Heart left ventricle (tissue), 13 donors: ENCODE data around the gene PLEKHG4.

ENCODE experiments used
- POLR2A ChIP-seq, 2 donors: fragments of 450-650 bp; IDR thresholded peaks; one replicate each; pipeline ENCODE4 v1.6.1; 2017; ENCODE audit warnings: antibody characterized with exemption in 2 of 2, mild to moderate bottlenecking in 2 of 2, moderate library complexity in 2 of 2
- TF ChIP-seq, protein P1 (sequence below), 12 donors: fragments of 200-600 bp; sonication (generic) in 4 of 12; IDR thresholded peaks; one replicate each; pipeline versions ENCODE4 v1.5.0 to v1.8.0; 2018 to 2022; ENCODE audit warnings: antibody characterized with exemption in 12 of 12, mild to moderate bottlenecking in 5 of 12
- donor health status: ischemic (EF 13 %, LVEDD 7.1; RV severe dilation, severe dysfunction).
- donor health status: DM: no; HTN: yes; CAD: no.
- donor health status: DM: no; HTN: no; CAD: no.
- donor health status: ischemic (EF 25% LVEDD 6.9; RV normal size, moderate dysfunction).
- donor health status: ischemic (EF 25% LVEDD 5.7; RV mildly dilated, moderate dysfunction).
- donor health status: ischemic (EF 35%, LVEDD 5.7; RV mildly dilated, moderate dysfunction).
- donor health status: nonischemic (EF 11% LVEDD 7.7; RV severe dilation, severe dysfunction).
- donor health status: DM: yes; HTN: yes; CAD: no.
- donor health status: PGD.
- donor health status: ischemic (EF 29% LVEDD 5.4; RV normal size, mild dysfunction).
- donor health status: nonischemic (EF 23%, LVEDD 6.1; RV moderate dilation, normal function).

DNA sequence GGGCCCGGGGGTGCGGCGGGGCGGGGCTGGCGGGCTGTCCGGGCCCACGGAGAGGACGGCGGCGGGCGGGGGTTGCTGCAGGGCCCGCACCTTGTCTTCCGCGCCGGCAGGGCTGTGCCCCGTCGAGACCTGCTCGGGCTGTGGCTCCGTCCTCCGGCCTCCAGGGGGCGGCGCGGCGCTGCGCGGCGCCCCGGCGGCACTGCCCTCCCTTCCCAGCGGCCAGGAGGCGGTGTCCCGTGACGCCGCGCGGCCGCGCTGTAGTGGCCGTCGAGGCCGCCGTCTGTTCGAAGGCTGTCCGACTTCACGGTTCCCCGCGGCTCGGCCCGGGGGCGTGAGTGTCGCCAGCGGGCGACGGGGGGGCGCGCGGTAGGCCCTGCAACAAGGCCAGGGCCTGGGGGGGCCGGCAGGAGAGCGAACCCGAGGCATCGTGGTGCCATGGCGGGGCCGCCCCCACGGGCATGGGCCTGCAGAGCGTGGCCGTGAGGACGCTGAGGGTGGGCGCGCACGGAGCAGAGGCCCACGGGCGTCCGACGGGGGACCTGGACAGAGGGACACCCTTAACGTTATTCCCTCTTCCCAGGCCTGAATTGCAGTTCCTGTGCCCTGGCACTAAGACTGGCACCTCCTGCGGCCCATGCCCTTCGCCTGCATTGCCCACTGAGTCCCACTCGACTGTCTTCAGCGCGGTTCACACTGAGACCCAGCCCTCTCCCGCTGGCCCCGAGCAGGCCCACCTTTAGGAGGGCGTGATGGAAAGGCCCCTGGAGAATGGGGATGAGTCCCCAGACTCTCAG lies at the start of gene PLEKHG4:
- TF ChIP-seq, protein P1, sequence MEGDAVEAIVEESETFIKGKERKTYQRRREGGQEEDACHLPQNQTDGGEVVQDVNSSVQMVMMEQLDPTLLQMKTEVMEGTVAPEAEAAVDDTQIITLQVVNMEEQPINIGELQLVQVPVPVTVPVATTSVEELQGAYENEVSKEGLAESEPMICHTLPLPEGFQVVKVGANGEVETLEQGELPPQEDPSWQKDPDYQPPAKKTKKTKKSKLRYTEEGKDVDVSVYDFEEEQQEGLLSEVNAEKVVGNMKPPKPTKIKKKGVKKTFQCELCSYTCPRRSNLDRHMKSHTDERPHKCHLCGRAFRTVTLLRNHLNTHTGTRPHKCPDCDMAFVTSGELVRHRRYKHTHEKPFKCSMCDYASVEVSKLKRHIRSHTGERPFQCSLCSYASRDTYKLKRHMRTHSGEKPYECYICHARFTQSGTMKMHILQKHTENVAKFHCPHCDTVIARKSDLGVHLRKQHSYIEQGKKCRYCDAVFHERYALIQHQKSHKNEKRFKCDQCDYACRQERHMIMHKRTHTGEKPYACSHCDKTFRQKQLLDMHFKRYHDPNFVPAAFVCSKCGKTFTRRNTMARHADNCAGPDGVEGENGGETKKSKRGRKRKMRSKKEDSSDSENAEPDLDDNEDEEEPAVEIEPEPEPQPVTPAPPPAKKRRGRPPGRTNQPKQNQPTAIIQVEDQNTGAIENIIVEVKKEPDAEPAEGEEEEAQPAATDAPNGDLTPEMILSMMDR (IDR thresholded peaks at IDR 0.05), result peak; percentile 24 to 81 (median 64)
- TF ChIP-seq POLR2A (IDR thresholded peaks at IDR 0.05), result no peak
